Heart left ventricle (tissue), 13 donors: ENCODE data around the gene CPEB4.

Experiments used
- POLR2A ChIP-seq, 2 donors: fragments of 450-650 bp; IDR thresholded peaks; one replicate each; pipeline ENCODE4 v1.6.1; 2017; ENCODE audit warnings: antibody characterized with exemption in 2 of 2, mild to moderate bottlenecking in 2 of 2, moderate library complexity in 2 of 2
- TF ChIP-seq, protein P1 (sequence below), 12 donors: fragments of 200-600 bp; sonication (generic) in 4 of 12; IDR thresholded peaks; one replicate each; pipeline versions ENCODE4 v1.5.0 to v1.8.0; 2018 to 2022; ENCODE audit warnings: antibody characterized with exemption in 12 of 12, mild to moderate bottlenecking in 5 of 12
- donor health status: ischemic (EF 13 %, LVEDD 7.1; RV severe dilation, severe dysfunction).
- donor health status: DM: no; HTN: yes; CAD: no.
- donor health status: DM: no; HTN: no; CAD: no.
- donor health status: ischemic (EF 25% LVEDD 6.9; RV normal size, moderate dysfunction).
- donor health status: ischemic (EF 25% LVEDD 5.7; RV mildly dilated, moderate dysfunction).
- donor health status: ischemic (EF 35%, LVEDD 5.7; RV mildly dilated, moderate dysfunction).
- donor health status: nonischemic (EF 11% LVEDD 7.7; RV severe dilation, severe dysfunction).
- donor health status: DM: yes; HTN: yes; CAD: no.
- donor health status: PGD.
- donor health status: ischemic (EF 29% LVEDD 5.4; RV normal size, mild dysfunction).
- donor health status: nonischemic (EF 23%, LVEDD 6.1; RV moderate dilation, normal function).

DNA sequence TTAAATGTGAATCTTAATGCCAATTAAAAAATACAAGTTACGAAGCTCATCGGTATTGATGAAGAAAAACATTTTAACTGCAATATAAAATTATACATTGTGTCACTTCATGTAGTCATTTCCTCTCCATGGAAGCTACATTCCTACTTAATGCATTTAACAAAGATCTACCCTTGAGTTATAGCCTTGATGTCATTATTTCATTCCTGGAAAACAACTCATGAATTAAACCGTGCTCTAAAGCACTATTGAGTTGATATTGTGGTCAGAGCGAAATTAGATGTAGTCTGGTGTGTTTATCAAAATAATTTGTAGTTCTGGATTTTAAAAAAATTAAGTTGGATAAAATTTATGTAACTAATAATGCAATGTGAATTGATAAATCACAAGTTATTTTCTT lies 111.9 kb downstream of the CPEB4 start:
- TF ChIP-seq, protein P1, sequence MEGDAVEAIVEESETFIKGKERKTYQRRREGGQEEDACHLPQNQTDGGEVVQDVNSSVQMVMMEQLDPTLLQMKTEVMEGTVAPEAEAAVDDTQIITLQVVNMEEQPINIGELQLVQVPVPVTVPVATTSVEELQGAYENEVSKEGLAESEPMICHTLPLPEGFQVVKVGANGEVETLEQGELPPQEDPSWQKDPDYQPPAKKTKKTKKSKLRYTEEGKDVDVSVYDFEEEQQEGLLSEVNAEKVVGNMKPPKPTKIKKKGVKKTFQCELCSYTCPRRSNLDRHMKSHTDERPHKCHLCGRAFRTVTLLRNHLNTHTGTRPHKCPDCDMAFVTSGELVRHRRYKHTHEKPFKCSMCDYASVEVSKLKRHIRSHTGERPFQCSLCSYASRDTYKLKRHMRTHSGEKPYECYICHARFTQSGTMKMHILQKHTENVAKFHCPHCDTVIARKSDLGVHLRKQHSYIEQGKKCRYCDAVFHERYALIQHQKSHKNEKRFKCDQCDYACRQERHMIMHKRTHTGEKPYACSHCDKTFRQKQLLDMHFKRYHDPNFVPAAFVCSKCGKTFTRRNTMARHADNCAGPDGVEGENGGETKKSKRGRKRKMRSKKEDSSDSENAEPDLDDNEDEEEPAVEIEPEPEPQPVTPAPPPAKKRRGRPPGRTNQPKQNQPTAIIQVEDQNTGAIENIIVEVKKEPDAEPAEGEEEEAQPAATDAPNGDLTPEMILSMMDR (IDR thresholded peaks at IDR 0.05): no peak
- no peak for TF ChIP-seq POLR2A (IDR thresholded peaks at IDR 0.05)
